Measurements from ENCODE around the gene LRP1. TPM values are rescaled to one million over a fixed set of nuclear protein-coding genes. Genes with fewer than 3 reads are reported as not detected.

LRP1 gene
- total and polyA plus RNA-seq, 2 experiments from 2014 or later: 26.6 to 145 TPM

DNA sequence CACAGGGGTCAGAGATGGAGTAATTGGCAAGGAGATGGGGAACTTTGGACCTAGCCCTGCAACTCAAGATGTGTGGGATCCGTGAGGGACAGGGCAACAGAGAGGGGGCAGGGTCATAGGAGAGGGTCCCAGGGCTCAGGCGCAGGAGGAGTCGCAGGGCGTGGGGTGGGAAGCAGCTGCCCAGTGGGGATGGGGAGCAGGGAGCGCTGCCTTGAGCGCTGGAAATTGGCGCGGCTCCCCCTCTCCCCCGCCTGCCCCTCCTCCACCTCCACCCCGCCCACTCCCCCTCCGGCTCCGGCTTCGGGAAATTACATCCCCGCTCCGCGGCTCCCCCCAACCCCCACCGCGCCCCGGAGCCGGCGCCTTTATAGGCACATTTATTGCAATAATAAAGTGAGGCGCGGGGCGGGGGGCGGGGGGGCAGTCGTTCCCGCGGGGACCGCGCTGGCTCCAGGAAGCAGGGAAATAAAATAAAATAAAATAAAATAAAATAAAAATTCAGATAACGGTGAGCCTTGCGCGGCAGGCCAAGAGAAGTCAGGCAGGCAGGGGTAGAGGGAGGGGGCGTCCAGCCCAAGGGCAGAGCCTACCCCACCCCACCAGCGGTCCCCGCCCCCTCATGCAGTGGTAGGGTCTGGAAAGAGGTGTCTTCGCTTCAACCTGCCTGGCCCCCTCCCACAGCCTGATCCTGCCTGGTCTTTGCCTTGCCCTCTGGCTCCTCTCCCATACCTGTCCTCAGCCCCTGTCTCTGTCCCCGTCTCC, 91.9 kb downstream of the LRP1 start (continued):
- TF ChIP-seq, protein P1, sequence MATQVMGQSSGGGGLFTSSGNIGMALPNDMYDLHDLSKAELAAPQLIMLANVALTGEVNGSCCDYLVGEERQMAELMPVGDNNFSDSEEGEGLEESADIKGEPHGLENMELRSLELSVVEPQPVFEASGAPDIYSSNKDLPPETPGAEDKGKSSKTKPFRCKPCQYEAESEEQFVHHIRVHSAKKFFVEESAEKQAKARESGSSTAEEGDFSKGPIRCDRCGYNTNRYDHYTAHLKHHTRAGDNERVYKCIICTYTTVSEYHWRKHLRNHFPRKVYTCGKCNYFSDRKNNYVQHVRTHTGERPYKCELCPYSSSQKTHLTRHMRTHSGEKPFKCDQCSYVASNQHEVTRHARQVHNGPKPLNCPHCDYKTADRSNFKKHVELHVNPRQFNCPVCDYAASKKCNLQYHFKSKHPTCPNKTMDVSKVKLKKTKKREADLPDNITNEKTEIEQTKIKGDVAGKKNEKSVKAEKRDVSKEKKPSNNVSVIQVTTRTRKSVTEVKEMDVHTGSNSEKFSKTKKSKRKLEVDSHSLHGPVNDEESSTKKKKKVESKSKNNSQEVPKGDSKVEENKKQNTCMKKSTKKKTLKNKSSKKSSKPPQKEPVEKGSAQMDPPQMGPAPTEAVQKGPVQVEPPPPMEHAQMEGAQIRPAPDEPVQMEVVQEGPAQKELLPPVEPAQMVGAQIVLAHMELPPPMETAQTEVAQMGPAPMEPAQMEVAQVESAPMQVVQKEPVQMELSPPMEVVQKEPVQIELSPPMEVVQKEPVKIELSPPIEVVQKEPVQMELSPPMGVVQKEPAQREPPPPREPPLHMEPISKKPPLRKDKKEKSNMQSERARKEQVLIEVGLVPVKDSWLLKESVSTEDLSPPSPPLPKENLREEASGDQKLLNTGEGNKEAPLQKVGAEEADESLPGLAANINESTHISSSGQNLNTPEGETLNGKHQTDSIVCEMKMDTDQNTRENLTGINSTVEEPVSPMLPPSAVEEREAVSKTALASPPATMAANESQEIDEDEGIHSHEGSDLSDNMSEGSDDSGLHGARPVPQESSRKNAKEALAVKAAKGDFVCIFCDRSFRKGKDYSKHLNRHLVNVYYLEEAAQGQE (IDR thresholded peaks at IDR 0.05; ENCODE audit: unreplicated experiment): no peak
- TF ChIP-seq JUNB (IDR thresholded peaks at IDR 0.05; ENCODE audit: unreplicated experiment) (no peak), NANOG (IDR thresholded peaks at IDR 0.05; ENCODE audit: borderline replicate concordance) (no peak)
- TF ChIP-seq, protein P2, sequence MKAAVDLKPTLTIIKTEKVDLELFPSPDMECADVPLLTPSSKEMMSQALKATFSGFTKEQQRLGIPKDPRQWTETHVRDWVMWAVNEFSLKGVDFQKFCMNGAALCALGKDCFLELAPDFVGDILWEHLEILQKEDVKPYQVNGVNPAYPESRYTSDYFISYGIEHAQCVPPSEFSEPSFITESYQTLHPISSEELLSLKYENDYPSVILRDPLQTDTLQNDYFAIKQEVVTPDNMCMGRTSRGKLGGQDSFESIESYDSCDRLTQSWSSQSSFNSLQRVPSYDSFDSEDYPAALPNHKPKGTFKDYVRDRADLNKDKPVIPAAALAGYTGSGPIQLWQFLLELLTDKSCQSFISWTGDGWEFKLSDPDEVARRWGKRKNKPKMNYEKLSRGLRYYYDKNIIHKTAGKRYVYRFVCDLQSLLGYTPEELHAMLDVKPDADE (IDR thresholded peaks at IDR 0.05): no peak

DNA sequence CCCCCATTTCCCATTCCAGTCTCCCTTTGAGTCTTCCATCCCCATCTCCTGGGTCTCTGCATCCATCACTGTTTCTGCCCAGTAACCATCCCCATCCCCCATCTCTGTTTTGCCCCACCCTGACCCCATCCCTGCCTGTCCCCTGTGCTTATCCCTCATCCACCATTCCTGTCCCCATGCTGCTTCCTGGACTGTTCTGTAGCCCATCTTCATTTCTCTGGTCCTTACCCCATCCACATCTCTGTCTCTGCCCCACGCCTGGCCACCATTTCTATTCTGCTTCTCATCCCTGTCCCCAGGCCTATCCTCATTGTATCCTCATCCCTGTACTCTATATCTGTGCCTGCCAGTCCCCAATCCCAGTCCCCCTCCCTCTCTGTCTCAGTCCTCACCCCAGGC, 92.5 kb downstream of the LRP1 start:
- peak overlapping the region; percentile 76; the same call in 1 of the 2 replicates for H3K4me2 ChIP-seq

More for the DNA sequence above, 92.5 kb downstream of the LRP1 start:
- H3K9me2 ChIP-seq (ENCODE audit: insufficient read depth): no peaks in the 10 kb centered on the region
- H3K27ac ChIP-seq (ENCODE audit: low read depth): no peak overlapping the region
- ATAC-seq (no peak), DNase-seq (ENCODE audit: low spot score) (no peak)
- peaks cover 7% of the 10 kb centered on the region; the same call in 1 of the 2 replicates for H4K20me1 ChIP-seq (replicated peaks; ENCODE audit: insufficient read depth)
- H3K36me3 ChIP-seq (ENCODE audit: insufficient read depth): no peaks in the 10 kb centered on the region
- no peak overlapping the region for H3K27ac Mint-ChIP-seq
- peak overlapping the region; percentile 43 for H3K4me3 ChIP-seq
- no peak for TF ChIP-seq STAT1 (IDR thresholded peaks at IDR 0.05; ENCODE audit: unreplicated experiment)
- TF ChIP-seq, protein P2 (IDR thresholded peaks at IDR 0.05): no peak
- TF ChIP-seq EZH2 (IDR thresholded peaks at IDR 0.05; ENCODE audit: low read depth, unreplicated experiment): peak; percentile 86
- H3K4me1 Mint-ChIP-seq: peaks cover 62% of the 10 kb centered on the region
- peaks cover 50% of the 10 kb centered on the region for H3K4me1 ChIP-seq (ENCODE audit: insufficient read depth)
- H2AFZ ChIP-seq: no peak overlapping the region
- H3K9me3 Mint-ChIP-seq: peaks cover 3% of the 10 kb centered on the region; the same call in 2 of the 3 replicates
- H3F3A ChIP-seq (replicated peaks; ENCODE audit: low read depth): 0 out of 2 replicates have a peak, but pooled peaks cover 19% of the 10 kb centered on the region
- H3K79me2 ChIP-seq (replicated peaks; ENCODE audit: insufficient read depth): no peaks in the 10 kb centered on the region
- H3K36me3 Mint-ChIP-seq (ENCODE audit: low read depth): no peaks in the 10 kb centered on the region; the same call in 2 of the 3 replicates
- H3K27me3 Mint-ChIP-seq (ENCODE audit: insufficient read depth, low read depth, poor library complexity): peaks cover 92% of the 10 kb centered on the region
- H3K27me3 ChIP-seq (ENCODE audit: insufficient read depth): peaks cover 99% of the 10 kb centered on the region
- H3K4me3 Mint-ChIP-seq: peak overlapping the region; percentile 49
